Kidney (tissue), 14 donors: ENCODE results near the gene TMEM33. TPM values are rescaled to one million over a fixed set of nuclear protein-coding genes. Genes with fewer than 3 reads are reported as not detected.
"Not testable (repeated sequence)": the region's sequence is repeated elsewhere in the genome, so short reads cannot be mapped to it uniquely, and the experiment has no call there.

ENCODE experiments used
- DNase-seq, 5 donors: peaks; one replicate each; pipeline ENCODE4 v3.0.0-alpha.2; 2013 to 2020
- FAIRE-seq: peaks from 2 replicates; lab custom pipeline; 2012; peaks lifted over from hg19 to GRCh38; lab: Jason Lieb, UNC
- H3K27ac ChIP-seq, 2 donors: one replicate each; pipeline ENCODE4 v1.7.0; 2013; ENCODE audit warnings: low read depth in 2 of 2, low read length in 2 of 2, inconsistent platforms in 1 of 2
- H3K27me3 ChIP-seq: one replicate; pipeline ENCODE4 v1.7.1; 2013; ENCODE audit warnings: low read length, inconsistent platforms; ENCODE audit not compliant: control insufficient read depth, insufficient read depth
- H3K36me3 ChIP-seq, 3 donors: one replicate each; pipeline versions ENCODE4 v1.7.0 to v1.7.1; 2013; ENCODE audit warnings: low read length in 3 of 3, control low read depth in 1 of 3, inconsistent platforms in 1 of 3; ENCODE audit not compliant: insufficient read depth in 3 of 3, control insufficient read depth in 2 of 3
- H3K4me1 ChIP-seq, 3 donors: one replicate each; pipeline versions ENCODE4 v1.7.0 to v1.7.1; 2013; ENCODE audit warnings: low read length in 3 of 3, inconsistent platforms in 1 of 3, low read depth in 1 of 3; ENCODE audit not compliant: control insufficient read depth in 2 of 3, insufficient read depth in 2 of 3
- H3K4me3 ChIP-seq, 3 donors: one replicate each; pipeline versions ENCODE4 v1.7.0 to v1.8.1; 2013; ENCODE audit warnings: low read length in 3 of 3, control low read depth in 1 of 3, inconsistent platforms in 1 of 3
- H3K9ac ChIP-seq, 3 donors: one replicate each; pipeline versions ENCODE4 v1.7.0 to v1.7.1; 2013; ENCODE audit warnings: low read length in 3 of 3, control low read depth in 1 of 3, inconsistent platforms in 1 of 3
- H3K9me3 ChIP-seq, 3 donors: one replicate each; pipeline versions ENCODE4 v1.7.0 to v1.7.1; 2013; ENCODE audit warnings: low read length in 3 of 3, control low read depth in 1 of 3, inconsistent platforms in 1 of 3; ENCODE audit not compliant: control insufficient read depth in 2 of 3, insufficient read depth in 1 of 3
- CTCF ChIP-seq: IDR thresholded peaks from 3 replicates; pipeline ENCODE4 v1.5.1; 2012; ENCODE audit warnings: mild to moderate bottlenecking, moderate library complexity, borderline replicate concordance; ENCODE audit not compliant: insufficient read depth; ENCODE audit errors: extremely low read depth
- intact Hi-C: fragments of 100-400 bp; cut with DNase I; formaldehyde crosslinking; loops from one replicate; pipeline ENCODE4 v1.11.1; 2022
- polyA plus RNA-seq: library from polyadenylated mRNA; stranded (reverse); fragments of 350-450 nt; fragmentation: Illumina TruSeq; extraction: RNeasy Lipid Tissue Mini Kit (QIAGEN cat#74804); gene quantifications from one replicate; pipeline ENCODE4 v1.2.3, GENCODE V29; 2014; ENCODE audit warnings: low read depth, low replicate concordance; ENCODE audit not compliant: insufficient read depth
- total RNA-seq: library from RNA; stranded (reverse); fragmentation: NEBNext Ultra II Directional; extraction: Animal tissue kit (Norgen Biotek cat#: 25700); gene quantifications from one replicate; pipeline ENCODE4 v1.2.1, GENCODE V29; 2021
- donor health status: control.
- donor health status: control.
- donor health status: control.
- donor health status: control.
- donor health status: control.
- donor health status: DM: yes; HTN: yes; CAD: no.
- donor health status: Normal renal cell carcinoma (clear cell type).

Gene TMEM33
- total and polyA plus RNA-seq, 2 donors from 2014 or later = 20.3 to 63.8 TPM

GRCh38 chr4:41912546-41912945, 22.7 kb upstream of the TMEM33 start:
- H3K4me1 ChIP-seq = no peaks in the 10 kb centered on the region
- H3K27ac ChIP-seq = no peak overlapping the region
- H3K27me3 ChIP-seq = no peaks in the 10 kb centered on the region
- no peaks in the 10 kb centered on the region for H3K9me3 ChIP-seq
- H3K9ac ChIP-seq = no peak overlapping the region
- H3K4me3 ChIP-seq = no peak overlapping the region
- FAIRE-seq (no peak), DNase-seq (no peak)
- intact Hi-C loops = no loop called here
- H3K36me3 ChIP-seq = no peaks in the 10 kb centered on the region
- no peak for TF ChIP-seq CTCF

GRCh38 chr4:41913509-41913908, 21.7 kb upstream of the TMEM33 start:
- FAIRE-seq = no peak
- intact Hi-C loops = no loop called here

GRCh38 chr4:41918278-41918677, 17.0 kb upstream of the TMEM33 start:
- no peak for TF ChIP-seq CTCF
- no peak for FAIRE-seq
- no peak overlapping the region for H3K27ac ChIP-seq
- no peaks in the 10 kb centered on the region for H3K9me3 ChIP-seq
- intact Hi-C loops = no loop called here
- H3K4me1 ChIP-seq = no peaks in the 10 kb centered on the region
- H3K4me3 ChIP-seq = no peak overlapping the region
- no peak for DNase-seq
- no peak overlapping the region for H3K9ac ChIP-seq
- H3K27me3 ChIP-seq = no peaks in the 10 kb centered on the region
- no peaks in the 10 kb centered on the region for H3K36me3 ChIP-seq

More at GRCh38 chr4:41913509-41913908, 21.7 kb upstream of the TMEM33 start:
- H3K4me3 ChIP-seq = no peak overlapping the region
- DNase-seq = no peak
- H3K9me3 ChIP-seq = no peaks in the 10 kb centered on the region
- H3K9ac ChIP-seq = no peak overlapping the region
- H3K36me3 ChIP-seq = no peaks in the 10 kb centered on the region
- no peaks in the 10 kb centered on the region for H3K27me3 ChIP-seq
- H3K27ac ChIP-seq = no peak overlapping the region
- no peak for TF ChIP-seq CTCF
- no peaks in the 10 kb centered on the region for H3K4me1 ChIP-seq

GRCh38 chr4:41920416-41920815, 14.8 kb upstream of the TMEM33 start:
- H3K4me3 ChIP-seq, FAIRE-seq, H3K27me3 ChIP-seq, H3K36me3 ChIP-seq, H3K9me3 ChIP-seq, H3K27ac ChIP-seq, H3K4me1 ChIP-seq, DNase-seq, H3K9ac ChIP-seq, intact Hi-C loops: not testable (repeated sequence)
